WTC11 (cell line): ENCODE results near the gene SLC35B4. TPM values are rescaled to one million over a fixed set of nuclear protein-coding genes. Genes with fewer than 3 reads are reported as not detected.

ENCODE experiments used
- ATAC-seq: fragments of 200-7000 bp; cut with Tn5 transposase; 2 replicates; pipeline ENCODE4 v1.10.0; 2021; ENCODE audit warnings: mild to moderate bottlenecking, moderate library complexity
- CTCF ChIA-PET: fragments of 300-600 bp; sonication (Branson Sonifier 250); formaldehyde crosslinking; loops from one replicate; lab custom pipeline; 2021; ENCODE audit warnings: antibody characterized with exemption; lab: Charles Lee
- POLR2A ChIA-PET: fragments of 350-600 bp; sonication (Branson Sonifier 250); formaldehyde crosslinking; loops from one replicate; lab custom pipeline; 2021; ENCODE audit warnings: antibody characterized with exemption; lab: Charles Lee
- DNase-seq: peaks from one replicate; pipeline ENCODE4 v3.0.0; 2021; ENCODE audit warnings: low spot score
- H3K27ac Mint-ChIP-seq: 2 replicates; pipeline ENCODE4 v1.8.0; 2021; ENCODE audit warnings: mixed read lengths
- H3K27me3 Mint-ChIP-seq: 2 replicates; pipeline ENCODE4 v1.8.0; 2021; ENCODE audit warnings: low read depth, mild to moderate bottlenecking, moderate library complexity, mixed read lengths
- H3K36me3 Mint-ChIP-seq: 2 replicates; pipeline ENCODE4 v1.8.0; 2021; ENCODE audit warnings: mixed read lengths
- H3K4me1 Mint-ChIP-seq: 2 replicates; pipeline ENCODE4 v1.8.0; 2022; ENCODE audit warnings: mixed read lengths
- H3K4me3 Mint-ChIP-seq: 2 replicates; pipeline ENCODE4 v1.8.0; 2021; ENCODE audit warnings: mild to moderate bottlenecking, moderate library complexity, mixed read lengths
- H3K9me3 Mint-ChIP-seq: 2 replicates; pipeline ENCODE4 v1.8.0; 2021; ENCODE audit warnings: mixed read lengths
- FOXP1 ChIP-seq: sonication (generic); formaldehyde crosslinking; IDR thresholded peaks from 2 replicates; pipeline ENCODE4 v1.8.0; 2022; ENCODE audit warnings: missing genetic modification reagents, mild to moderate bottlenecking, moderate library complexity, borderline replicate concordance
- GTF2I ChIP-seq: fragments of 250-450 bp; sonication (Bioruptor Pico); conservative IDR thresholded peaks from 2 replicates; pipeline ENCODE4 v1.4.0; 2021; ENCODE audit warnings: mild to moderate bottlenecking
- IRF2 ChIP-seq: sonication (generic); formaldehyde crosslinking; IDR thresholded peaks from 2 replicates; pipeline ENCODE4 v1.8.0; 2022; ENCODE audit warnings: low read depth, missing genetic modification reagents, borderline replicate concordance
- RELA ChIP-seq: sonication (generic); formaldehyde crosslinking; IDR thresholded peaks from 2 replicates; pipeline ENCODE4 v1.8.1; 2022; ENCODE audit warnings: missing genetic modification reagents, mild to moderate bottlenecking, borderline replicate concordance
- SOX15 ChIP-seq: fragments of 250-450 bp; sonication (Bioruptor Pico); IDR thresholded peaks from 2 replicates; pipeline ENCODE4 v1.9.0; 2021; ENCODE audit warnings: mild to moderate bottlenecking
- ZNF121 ChIP-seq: sonication (generic); formaldehyde crosslinking; IDR thresholded peaks from 2 replicates; pipeline ENCODE4 v1.8.0; 2023; ENCODE audit warnings: missing genetic modification reagents
- ZNF416 ChIP-seq: fragments of 250-450 bp; sonication (Bioruptor Pico); IDR thresholded peaks from 2 replicates; pipeline ENCODE4 v1.9.0; 2021; ENCODE audit warnings: mild to moderate bottlenecking, inconsistent platforms
- ZNF423 ChIP-seq: fragments of 250-450 bp; sonication (Bioruptor Pico); IDR thresholded peaks from 2 replicates; pipeline ENCODE4 v2.1.2; 2022; ENCODE audit warnings: mild to moderate bottlenecking, moderate library complexity
- total RNA-seq: library from RNA; stranded (reverse); gene quantifications from 3 replicates; pipeline ENCODE4 v1.2.3, GENCODE V29; 2021
- TF ChIP-seq, protein P1 (sequence below): sonication (generic); formaldehyde crosslinking; IDR thresholded peaks from 2 replicates; pipeline ENCODE4 v1.8.1; 2022; ENCODE audit warnings: missing genetic modification reagents, borderline replicate concordance
- TF ChIP-seq, protein P2 (sequence below): sonication (generic); formaldehyde crosslinking; IDR thresholded peaks from 2 replicates; pipeline ENCODE4 v1.8.0; 2022; ENCODE audit warnings: mild to moderate bottlenecking, missing genetic modification reagents
- TF ChIP-seq, protein P3 (sequence below): fragments of 250-450 bp; sonication (Bioruptor Pico); IDR thresholded peaks from 2 replicates; pipeline ENCODE4 v1.9.0; 2021; ENCODE audit warnings: mild to moderate bottlenecking
- TF ChIP-seq, protein P4 (sequence below): sonication (generic); formaldehyde crosslinking; IDR thresholded peaks from 2 replicates; pipeline ENCODE4 v1.8.0; 2022; ENCODE audit warnings: mild to moderate bottlenecking, missing genetic modification reagents
- TF ChIP-seq, protein P5 (sequence below): fragments of 250-450 bp; sonication (Bioruptor Pico); IDR thresholded peaks from 2 replicates; pipeline ENCODE4 v1.8.0; 2021; ENCODE audit warnings: mild to moderate bottlenecking
- TF ChIP-seq, protein P6 (sequence below): sonication (generic); formaldehyde crosslinking; IDR thresholded peaks from 2 replicates; pipeline ENCODE4 v1.8.0; 2023; ENCODE audit warnings: mild to moderate bottlenecking, missing genetic modification reagents
- TF ChIP-seq, protein P7 (sequence below): sonication (generic); formaldehyde crosslinking; IDR thresholded peaks from 2 replicates; pipeline ENCODE4 v1.8.1; 2022; ENCODE audit warnings: mild to moderate bottlenecking, missing genetic modification reagents, moderate library complexity, borderline replicate concordance

The SLC35B4 gene
- total RNA-seq, 1 experiment from 2014 or later, result 32.6 TPM

DNA sequence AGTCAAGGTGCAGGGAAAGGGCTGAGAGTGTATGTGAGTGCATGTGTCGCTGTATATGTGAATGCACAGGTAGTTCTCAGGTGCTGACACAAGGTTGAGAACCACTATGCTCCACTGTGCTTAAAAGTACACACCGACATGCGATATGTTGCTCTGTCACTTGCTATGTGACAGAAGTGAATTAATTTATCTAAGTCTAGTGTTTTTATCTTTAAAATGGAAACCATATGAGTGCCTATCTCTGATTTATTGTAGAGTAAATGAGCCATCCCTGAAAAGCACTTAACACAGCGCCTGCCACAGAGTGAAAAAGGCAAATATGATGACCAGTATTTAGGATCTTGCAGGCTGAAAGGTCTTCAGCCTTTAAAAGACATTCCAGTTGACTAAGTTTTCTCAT lies 4.9 kb downstream of the SLC35B4 start:
- no peak for DNase-seq
- Mint-ChIP-seq H3K4me3 (no peak overlapping the region), H3K9me3 (no peaks in the 10 kb centered on the region), H3K36me3 (no peaks in the 10 kb centered on the region)
- TF ChIP-seq, protein P1, sequence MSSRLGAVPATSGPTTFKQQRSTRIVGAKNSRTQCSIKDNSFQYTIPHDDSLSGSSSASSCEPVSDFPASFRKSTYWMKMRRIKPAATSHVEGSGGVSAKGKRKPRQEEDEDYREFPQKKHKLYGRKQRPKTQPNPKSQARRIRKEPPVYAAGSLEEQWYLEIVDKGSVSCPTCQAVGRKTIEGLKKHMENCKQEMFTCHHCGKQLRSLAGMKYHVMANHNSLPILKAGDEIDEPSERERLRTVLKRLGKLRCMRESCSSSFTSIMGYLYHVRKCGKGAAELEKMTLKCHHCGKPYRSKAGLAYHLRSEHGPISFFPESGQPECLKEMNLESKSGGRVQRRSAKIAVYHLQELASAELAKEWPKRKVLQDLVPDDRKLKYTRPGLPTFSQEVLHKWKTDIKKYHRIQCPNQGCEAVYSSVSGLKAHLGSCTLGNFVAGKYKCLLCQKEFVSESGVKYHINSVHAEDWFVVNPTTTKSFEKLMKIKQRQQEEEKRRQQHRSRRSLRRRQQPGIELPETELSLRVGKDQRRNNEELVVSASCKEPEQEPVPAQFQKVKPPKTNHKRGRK (CRISPR knock-in tag), result no peak
- TF ChIP-seq ZNF423 (no peak), SOX15 (CRISPR knock-in tag) (no peak), GTF2I (no peak), FOXP1 (CRISPR knock-in tag) (no peak), IRF2 (CRISPR knock-in tag) (no peak), RELA (CRISPR knock-in tag) (no peak), ZNF416 (CRISPR knock-in tag) (no peak), ZNF121 (CRISPR knock-in tag) (no peak)
- TF ChIP-seq, protein P2, sequence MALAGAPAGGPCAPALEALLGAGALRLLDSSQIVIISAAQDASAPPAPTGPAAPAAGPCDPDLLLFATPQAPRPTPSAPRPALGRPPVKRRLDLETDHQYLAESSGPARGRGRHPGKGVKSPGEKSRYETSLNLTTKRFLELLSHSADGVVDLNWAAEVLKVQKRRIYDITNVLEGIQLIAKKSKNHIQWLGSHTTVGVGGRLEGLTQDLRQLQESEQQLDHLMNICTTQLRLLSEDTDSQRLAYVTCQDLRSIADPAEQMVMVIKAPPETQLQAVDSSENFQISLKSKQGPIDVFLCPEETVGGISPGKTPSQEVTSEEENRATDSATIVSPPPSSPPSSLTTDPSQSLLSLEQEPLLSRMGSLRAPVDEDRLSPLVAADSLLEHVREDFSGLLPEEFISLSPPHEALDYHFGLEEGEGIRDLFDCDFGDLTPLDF (CRISPR knock-in tag), result no peak
- TF ChIP-seq, protein P3, sequence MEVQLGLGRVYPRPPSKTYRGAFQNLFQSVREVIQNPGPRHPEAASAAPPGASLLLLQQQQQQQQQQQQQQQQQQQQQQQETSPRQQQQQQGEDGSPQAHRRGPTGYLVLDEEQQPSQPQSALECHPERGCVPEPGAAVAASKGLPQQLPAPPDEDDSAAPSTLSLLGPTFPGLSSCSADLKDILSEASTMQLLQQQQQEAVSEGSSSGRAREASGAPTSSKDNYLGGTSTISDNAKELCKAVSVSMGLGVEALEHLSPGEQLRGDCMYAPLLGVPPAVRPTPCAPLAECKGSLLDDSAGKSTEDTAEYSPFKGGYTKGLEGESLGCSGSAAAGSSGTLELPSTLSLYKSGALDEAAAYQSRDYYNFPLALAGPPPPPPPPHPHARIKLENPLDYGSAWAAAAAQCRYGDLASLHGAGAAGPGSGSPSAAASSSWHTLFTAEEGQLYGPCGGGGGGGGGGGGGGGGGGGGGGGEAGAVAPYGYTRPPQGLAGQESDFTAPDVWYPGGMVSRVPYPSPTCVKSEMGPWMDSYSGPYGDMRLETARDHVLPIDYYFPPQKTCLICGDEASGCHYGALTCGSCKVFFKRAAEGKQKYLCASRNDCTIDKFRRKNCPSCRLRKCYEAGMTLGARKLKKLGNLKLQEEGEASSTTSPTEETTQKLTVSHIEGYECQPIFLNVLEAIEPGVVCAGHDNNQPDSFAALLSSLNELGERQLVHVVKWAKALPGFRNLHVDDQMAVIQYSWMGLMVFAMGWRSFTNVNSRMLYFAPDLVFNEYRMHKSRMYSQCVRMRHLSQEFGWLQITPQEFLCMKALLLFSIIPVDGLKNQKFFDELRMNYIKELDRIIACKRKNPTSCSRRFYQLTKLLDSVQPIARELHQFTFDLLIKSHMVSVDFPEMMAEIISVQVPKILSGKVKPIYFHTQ (CRISPR knock-in tag), result no peak
- TF ChIP-seq, protein P4, sequence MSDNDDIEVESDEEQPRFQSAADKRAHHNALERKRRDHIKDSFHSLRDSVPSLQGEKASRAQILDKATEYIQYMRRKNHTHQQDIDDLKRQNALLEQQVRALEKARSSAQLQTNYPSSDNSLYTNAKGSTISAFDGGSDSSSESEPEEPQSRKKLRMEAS (CRISPR knock-in tag), result no peak
- TF ChIP-seq, protein P5, sequence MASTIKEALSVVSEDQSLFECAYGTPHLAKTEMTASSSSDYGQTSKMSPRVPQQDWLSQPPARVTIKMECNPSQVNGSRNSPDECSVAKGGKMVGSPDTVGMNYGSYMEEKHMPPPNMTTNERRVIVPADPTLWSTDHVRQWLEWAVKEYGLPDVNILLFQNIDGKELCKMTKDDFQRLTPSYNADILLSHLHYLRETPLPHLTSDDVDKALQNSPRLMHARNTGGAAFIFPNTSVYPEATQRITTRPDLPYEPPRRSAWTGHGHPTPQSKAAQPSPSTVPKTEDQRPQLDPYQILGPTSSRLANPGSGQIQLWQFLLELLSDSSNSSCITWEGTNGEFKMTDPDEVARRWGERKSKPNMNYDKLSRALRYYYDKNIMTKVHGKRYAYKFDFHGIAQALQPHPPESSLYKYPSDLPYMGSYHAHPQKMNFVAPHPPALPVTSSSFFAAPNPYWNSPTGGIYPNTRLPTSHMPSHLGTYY (CRISPR knock-in tag), result no peak
- TF ChIP-seq, protein P6, sequence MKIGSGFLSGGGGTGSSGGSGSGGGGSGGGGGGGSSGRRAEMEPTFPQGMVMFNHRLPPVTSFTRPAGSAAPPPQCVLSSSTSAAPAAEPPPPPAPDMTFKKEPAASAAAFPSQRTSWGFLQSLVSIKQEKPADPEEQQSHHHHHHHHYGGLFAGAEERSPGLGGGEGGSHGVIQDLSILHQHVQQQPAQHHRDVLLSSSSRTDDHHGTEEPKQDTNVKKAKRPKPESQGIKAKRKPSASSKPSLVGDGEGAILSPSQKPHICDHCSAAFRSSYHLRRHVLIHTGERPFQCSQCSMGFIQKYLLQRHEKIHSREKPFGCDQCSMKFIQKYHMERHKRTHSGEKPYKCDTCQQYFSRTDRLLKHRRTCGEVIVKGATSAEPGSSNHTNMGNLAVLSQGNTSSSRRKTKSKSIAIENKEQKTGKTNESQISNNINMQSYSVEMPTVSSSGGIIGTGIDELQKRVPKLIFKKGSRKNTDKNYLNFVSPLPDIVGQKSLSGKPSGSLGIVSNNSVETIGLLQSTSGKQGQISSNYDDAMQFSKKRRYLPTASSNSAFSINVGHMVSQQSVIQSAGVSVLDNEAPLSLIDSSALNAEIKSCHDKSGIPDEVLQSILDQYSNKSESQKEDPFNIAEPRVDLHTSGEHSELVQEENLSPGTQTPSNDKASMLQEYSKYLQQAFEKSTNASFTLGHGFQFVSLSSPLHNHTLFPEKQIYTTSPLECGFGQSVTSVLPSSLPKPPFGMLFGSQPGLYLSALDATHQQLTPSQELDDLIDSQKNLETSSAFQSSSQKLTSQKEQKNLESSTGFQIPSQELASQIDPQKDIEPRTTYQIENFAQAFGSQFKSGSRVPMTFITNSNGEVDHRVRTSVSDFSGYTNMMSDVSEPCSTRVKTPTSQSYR (CRISPR knock-in tag), result no peak
- TF ChIP-seq, protein P7, sequence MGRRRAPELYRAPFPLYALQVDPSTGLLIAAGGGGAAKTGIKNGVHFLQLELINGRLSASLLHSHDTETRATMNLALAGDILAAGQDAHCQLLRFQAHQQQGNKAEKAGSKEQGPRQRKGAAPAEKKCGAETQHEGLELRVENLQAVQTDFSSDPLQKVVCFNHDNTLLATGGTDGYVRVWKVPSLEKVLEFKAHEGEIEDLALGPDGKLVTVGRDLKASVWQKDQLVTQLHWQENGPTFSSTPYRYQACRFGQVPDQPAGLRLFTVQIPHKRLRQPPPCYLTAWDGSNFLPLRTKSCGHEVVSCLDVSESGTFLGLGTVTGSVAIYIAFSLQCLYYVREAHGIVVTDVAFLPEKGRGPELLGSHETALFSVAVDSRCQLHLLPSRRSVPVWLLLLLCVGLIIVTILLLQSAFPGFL (CRISPR knock-in tag), result no peak
- TF ChIP-seq, all 79 proteins: peak for 0
- peaks cover 7% of the 10 kb centered on the region for H3K4me1 Mint-ChIP-seq
- ChIA-PET POLR2A (no interaction called here), CTCF (no interaction called here)
- no peaks in the 10 kb centered on the region for H3K27me3 Mint-ChIP-seq
- H3K27ac Mint-ChIP-seq, result no peak overlapping the region
- no peak for ATAC-seq
